ENCODE results near the gene CTAG1B.
"Not testable (repeated sequence)": the region's sequence is repeated elsewhere in the genome, so short reads cannot be mapped to it uniquely, and the experiment has no call there.

DNA sequence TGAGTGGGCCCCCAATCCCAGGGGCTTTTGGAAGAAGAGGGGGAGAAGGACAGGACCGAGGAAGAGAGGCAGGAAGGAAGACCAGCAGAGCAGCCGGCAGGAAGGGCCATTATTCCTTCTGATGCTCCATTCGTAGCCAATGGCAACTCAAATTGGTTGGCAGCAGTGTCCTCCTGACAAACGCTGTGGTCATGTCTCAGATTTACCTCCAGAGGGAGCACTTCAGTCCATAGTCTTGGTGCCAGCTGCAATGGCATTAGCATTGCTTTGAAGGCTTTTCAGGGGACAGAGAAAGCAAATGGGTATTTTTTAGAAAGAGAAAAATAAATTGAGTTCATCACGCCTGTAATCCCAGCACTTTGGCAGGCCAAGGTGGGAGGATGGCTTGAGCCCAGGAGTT, 9.9 kb upstream of the CTAG1B start:
- TF ChIP-seq POLR2AphosphoS5 (IDR thresholded peaks at IDR 0.05; ENCODE audit: low read depth); CTCF (conservative IDR thresholded peaks at IDR 0.05; ENCODE audit: low read depth in 2 of 2); JUNB (IDR thresholded peaks at IDR 0.05; ENCODE audit: unreplicated experiment); STAT1 (IDR thresholded peaks at IDR 0.05; ENCODE audit: unreplicated experiment); EZH2phosphoT487 (IDR thresholded peaks at IDR 0.05; ENCODE audit: unreplicated experiment); REST (IDR thresholded peaks at IDR 0.05; ENCODE audit: unreplicated experiment); EZH2 (IDR thresholded peaks at IDR 0.05; ENCODE audit: low read depth, unreplicated experiment): not testable (repeated sequence)

Data from GM23338 (cell line).